Esophagus squamous epithelium (tissue), 5 donors: ENCODE measurements around the gene SIN3B. TPM values are rescaled to one million over a fixed set of nuclear protein-coding genes. Genes with fewer than 3 reads are reported as not detected.

Experiments used
- DNase-seq: peaks from one replicate; lab custom pipeline; 2025; lab: John Stamatoyannopoulos, UW
- H3K27ac ChIP-seq, 4 donors: fragments of 200-600 bp; sonication (generic); one replicate each; pipeline ENCODE4 v1.5.1; 2016 to 2019; ENCODE audit warnings: mild to moderate bottlenecking in 1 of 4
- H3K27me3 ChIP-seq, 4 donors: fragments of 200-600 bp; sonication (generic); 1 replicate in 3 of 4; 2 replicates in 1 of 4; pipeline versions ENCODE4 v1.5.1 to v1.6.0; 2017 to 2021; ENCODE audit warnings: antibody characterized with exemption in 1 of 4
- H3K36me3 ChIP-seq, 3 donors: fragments of 200-600 bp; sonication (generic); one replicate each; pipeline ENCODE4 v1.5.1; 2016 to 2019
- H3K4me1 ChIP-seq, 3 donors: fragments of 200-600 bp; sonication (generic); one replicate each; pipeline ENCODE4 v1.5.1; 2017 to 2019
- H3K4me3 ChIP-seq, 4 donors: fragments of 200-600 bp; sonication (generic); 1 replicate in 3 of 4; 2 replicates in 1 of 4; pipeline ENCODE4 v1.5.1; 2016 to 2019; ENCODE audit warnings: mild to moderate bottlenecking in 2 of 4, moderate library complexity in 1 of 4
- H3K9me3 ChIP-seq, 3 donors: fragments of 200-600 bp; sonication (generic); one replicate each; pipeline ENCODE4 v1.5.1; 2016 to 2019
- POLR2A ChIP-seq, 4 donors: fragments of 450-650 bp; IDR thresholded peaks; one replicate each; pipeline ENCODE4 v1.6.1; 2017; ENCODE audit warnings: antibody characterized with exemption in 4 of 4, mild to moderate bottlenecking in 4 of 4, moderate library complexity in 3 of 4
- WGBS, 2 donors: methylation state at CpG; one replicate each; pipeline ENCODE4 v1.1.5; 2018; 5-methylcytosine and 5-hydroxymethylcytosine counted together
- intact Hi-C: fragments of 100-400 bp; cut with DNase I; formaldehyde crosslinking; loops from one replicate; pipeline ENCODE4 v1.15.0; 2022
- total RNA-seq, 4 donors: library from RNA; depleted of rRNA; stranded (reverse); fragments of >200 nt; gene quantifications; one replicate each; pipeline ENCODE4 v1.1.0, GENCODE V29; 2016
- TF ChIP-seq, protein P1 (sequence below), 6 experiments: fragments of 450-650 bp in 4 of 6; fragments of 200-600 bp in 2 of 6; sonication (generic) in 2 of 6; IDR thresholded peaks; one replicate each; pipeline ENCODE4 v1.5.1; 2016 to 2019; ENCODE audit warnings: antibody characterized with exemption in 6 of 6, mild to moderate bottlenecking in 4 of 6, moderate library complexity in 4 of 6
- donor health status: DM: yes; HTN: yes; CAD: no.

SIN3B gene
- total RNA-seq, 4 donors from 2014 or later: 11.2 to 34.7 (median 28.5) TPM

DNA sequence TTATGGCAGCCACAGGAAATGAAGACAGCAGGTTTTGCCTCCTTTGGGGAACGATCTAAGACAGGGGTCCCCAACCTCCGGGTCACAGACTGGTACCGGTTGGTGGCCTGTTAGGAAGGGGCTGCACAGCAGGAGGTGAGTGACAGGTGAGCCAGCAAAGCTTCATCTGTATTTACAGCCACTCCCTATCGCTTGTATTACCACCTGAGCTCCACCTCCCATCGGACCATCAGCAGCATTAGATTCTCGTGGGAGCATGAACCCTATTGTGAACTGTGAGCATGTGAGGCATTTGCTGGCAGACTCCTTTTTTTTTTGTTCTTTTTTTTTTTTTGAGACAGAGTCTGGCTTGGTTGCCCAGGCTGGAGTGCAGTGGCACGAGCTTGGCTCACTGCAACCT lies 81.8 kb downstream of the SIN3B start:
- intact Hi-C loops: no loop called here
- Histone ChIP-seq H3K36me3 (no peaks in the 10 kb centered on the region), H3K4me3 (no peak overlapping the region), H3K27me3 (peaks cover 0 to 10% (median 0%) of the 10 kb centered on the region in 4 donors), H3K9me3 (peaks cover 0 to 39% (median 30%) of the 10 kb centered on the region in 3 donors), H3K4me1 (no peaks in the 10 kb centered on the region), H3K27ac (no peak overlapping the region)
- TF ChIP-seq, protein P1, sequence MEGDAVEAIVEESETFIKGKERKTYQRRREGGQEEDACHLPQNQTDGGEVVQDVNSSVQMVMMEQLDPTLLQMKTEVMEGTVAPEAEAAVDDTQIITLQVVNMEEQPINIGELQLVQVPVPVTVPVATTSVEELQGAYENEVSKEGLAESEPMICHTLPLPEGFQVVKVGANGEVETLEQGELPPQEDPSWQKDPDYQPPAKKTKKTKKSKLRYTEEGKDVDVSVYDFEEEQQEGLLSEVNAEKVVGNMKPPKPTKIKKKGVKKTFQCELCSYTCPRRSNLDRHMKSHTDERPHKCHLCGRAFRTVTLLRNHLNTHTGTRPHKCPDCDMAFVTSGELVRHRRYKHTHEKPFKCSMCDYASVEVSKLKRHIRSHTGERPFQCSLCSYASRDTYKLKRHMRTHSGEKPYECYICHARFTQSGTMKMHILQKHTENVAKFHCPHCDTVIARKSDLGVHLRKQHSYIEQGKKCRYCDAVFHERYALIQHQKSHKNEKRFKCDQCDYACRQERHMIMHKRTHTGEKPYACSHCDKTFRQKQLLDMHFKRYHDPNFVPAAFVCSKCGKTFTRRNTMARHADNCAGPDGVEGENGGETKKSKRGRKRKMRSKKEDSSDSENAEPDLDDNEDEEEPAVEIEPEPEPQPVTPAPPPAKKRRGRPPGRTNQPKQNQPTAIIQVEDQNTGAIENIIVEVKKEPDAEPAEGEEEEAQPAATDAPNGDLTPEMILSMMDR (IDR thresholded peaks at IDR 0.05): no peak
- no peak for TF ChIP-seq POLR2A (IDR thresholded peaks at IDR 0.05)
- DNase-seq: no peak
- 80 to 86% methylated on average over 7 of the region's 7 CpGs for WGBS, 2 donors

DNA sequence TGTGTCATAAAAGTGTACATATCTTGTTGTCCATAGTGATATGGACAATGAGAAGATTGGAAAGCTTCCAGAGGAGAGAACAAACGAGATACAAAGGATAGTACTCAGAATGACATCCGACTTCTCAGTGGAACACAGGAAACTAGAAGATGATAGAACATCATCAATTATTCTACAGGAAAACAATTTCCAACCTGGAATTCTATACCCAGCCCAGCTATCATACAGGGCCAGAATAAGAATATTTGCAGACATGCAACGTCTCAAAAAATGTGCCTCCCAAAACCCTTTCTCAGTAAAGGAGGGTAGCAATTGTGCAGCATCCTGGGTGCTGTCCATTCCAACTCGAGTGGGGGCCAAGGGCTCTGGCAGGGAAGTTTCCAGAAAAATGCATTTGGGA lies 83.6 kb downstream of the SIN3B start:
- Histone ChIP-seq H3K9me3 (peaks cover 0 to 39% (median 30%) of the 10 kb centered on the region in 3 donors), H3K4me3 (no peak overlapping the region), H3K27me3 (peaks cover 0 to 7% (median 0%) of the 10 kb centered on the region in 4 donors), H3K27ac (no peak overlapping the region), H3K36me3 (no peaks in the 10 kb centered on the region), H3K4me1 (no peaks in the 10 kb centered on the region)
- TF ChIP-seq, protein P1 (IDR thresholded peaks at IDR 0.05): no peak
- TF ChIP-seq POLR2A (IDR thresholded peaks at IDR 0.05): no peak
- intact Hi-C loops: no loop called here
- WGBS, 2 donors: 58 to 59% methylated on average over 4 of the region's 4 CpGs
- no peak for DNase-seq

DNA sequence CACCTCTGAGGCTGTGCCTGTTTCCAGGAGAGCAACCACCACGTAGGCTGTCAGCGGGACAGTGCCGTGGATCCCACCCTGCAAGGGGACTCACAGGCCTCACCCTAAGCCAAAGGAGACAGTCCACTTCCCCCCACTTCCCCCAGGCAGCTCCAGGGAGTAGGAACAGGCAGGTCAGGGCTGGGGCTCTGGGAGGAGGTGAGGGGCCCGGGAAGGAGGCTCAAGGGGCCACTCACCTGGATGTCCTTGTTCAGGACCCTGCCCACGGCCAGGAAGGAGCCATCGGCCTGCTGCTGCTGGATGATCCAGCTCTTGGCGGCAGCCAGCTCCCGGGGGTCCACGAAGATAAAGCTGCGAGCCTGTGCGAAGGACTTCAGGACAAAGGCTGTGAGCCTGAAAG lies 85.2 kb downstream of the SIN3B start:
- intact Hi-C loops: no loop called here
- WGBS, 2 donors: 90% methylated on average over 4 of the region's 11 CpGs; no CpG with 5 or more reads in 1 of the 2 donors
- peaks cover 0 to 14% (median 0%) of the 10 kb centered on the region in 4 donors for H3K27me3 ChIP-seq
- no peaks in the 10 kb centered on the region for H3K36me3 ChIP-seq
- no peak overlapping the region for H3K27ac ChIP-seq
- TF ChIP-seq, protein P1 (IDR thresholded peaks at IDR 0.05): no peak
- TF ChIP-seq POLR2A (IDR thresholded peaks at IDR 0.05): no peak
- peaks cover 0 to 46% (median 36%) of the 10 kb centered on the region in 3 donors for H3K9me3 ChIP-seq
- H3K4me1 ChIP-seq: no peaks in the 10 kb centered on the region
- H3K4me3 ChIP-seq: no peak overlapping the region
- no peak for DNase-seq

DNA sequence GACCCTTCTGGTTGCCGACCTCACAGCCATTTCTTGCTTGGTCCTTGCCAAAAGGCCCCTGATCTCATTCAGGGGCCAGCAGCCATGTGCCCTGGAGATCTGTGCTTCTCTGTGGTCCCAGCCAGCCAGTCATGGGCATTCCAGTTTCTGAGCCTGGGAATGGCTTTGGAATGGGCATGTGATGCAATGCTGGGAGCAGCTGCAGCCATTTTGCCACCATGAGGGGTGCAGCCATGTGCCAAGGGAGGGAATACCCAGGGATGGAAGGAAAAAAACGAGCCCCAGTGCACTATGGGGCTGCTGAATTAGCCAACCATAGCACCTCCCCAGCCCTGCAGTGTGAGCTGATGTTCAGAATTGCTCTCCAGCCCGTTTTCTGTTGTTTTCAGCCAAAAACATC lies 85.9 kb downstream of the SIN3B start:
- Histone ChIP-seq H3K27me3 (peaks cover 0 to 14% (median 0%) of the 10 kb centered on the region in 4 donors), H3K36me3 (no peaks in the 10 kb centered on the region), H3K9me3 (peaks cover 0 to 51% (median 39%) of the 10 kb centered on the region in 3 donors), H3K4me1 (peaks cover 0 to under 1% (median 0%) of the 10 kb centered on the region in 3 donors), H3K27ac (no peak overlapping the region), H3K4me3 (no peak overlapping the region)
- no peak for TF ChIP-seq POLR2A (IDR thresholded peaks at IDR 0.05)
- TF ChIP-seq, protein P1 (IDR thresholded peaks at IDR 0.05): no peak
- DNase-seq: no peak
- WGBS, 2 donors: 45 to 80% methylated on average over 1 to 3 of the region's 3 CpGs
- intact Hi-C loops: no loop called here

DNA sequence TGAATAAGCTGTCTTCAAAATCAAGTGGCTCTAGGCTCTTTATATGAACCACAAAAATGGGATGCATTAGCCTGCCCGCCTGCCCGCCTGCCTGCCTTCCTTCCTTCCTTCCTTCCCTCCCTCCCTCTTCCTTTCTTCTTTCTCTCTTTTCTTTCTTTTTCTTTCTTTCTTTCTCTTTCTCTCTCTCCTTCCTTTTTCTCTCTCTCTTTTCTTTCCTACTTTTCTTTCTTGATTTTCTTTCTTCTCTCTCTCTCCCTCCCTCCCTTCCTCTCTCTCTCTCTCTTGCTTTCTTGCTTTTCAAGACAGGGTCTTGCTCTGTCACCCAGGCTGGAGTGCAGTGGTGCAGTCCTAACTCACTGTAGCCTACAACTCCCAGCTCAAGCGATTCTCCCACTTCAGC lies 86.5 kb downstream of the SIN3B start:
- Histone ChIP-seq H3K27ac (no peak overlapping the region), H3K36me3 (no peaks in the 10 kb centered on the region), H3K4me1 (peaks cover 0 to 6% (median 0%) of the 10 kb centered on the region in 3 donors), H3K27me3 (peaks cover 0 to 14% (median 0%) of the 10 kb centered on the region in 4 donors), H3K4me3 (no peak overlapping the region), H3K9me3 (peaks cover 0 to 51% (median 39%) of the 10 kb centered on the region in 3 donors)
- no peak for DNase-seq
- intact Hi-C loops: no loop called here
- WGBS, 2 donors: 62 to 67% methylated on average over 3 of the region's 3 CpGs
- TF ChIP-seq POLR2A (IDR thresholded peaks at IDR 0.05): no peak
- TF ChIP-seq, protein P1 (IDR thresholded peaks at IDR 0.05): no peak
